Measurements from ENCODE around the gene PRR19.

The PRR19 gene

GRCh38 chr19:42352301-42353259 lies 50.6 kb downstream of the PRR19 start:
- peak; percentile 32 to 35 for DNase-seq

DNA sequence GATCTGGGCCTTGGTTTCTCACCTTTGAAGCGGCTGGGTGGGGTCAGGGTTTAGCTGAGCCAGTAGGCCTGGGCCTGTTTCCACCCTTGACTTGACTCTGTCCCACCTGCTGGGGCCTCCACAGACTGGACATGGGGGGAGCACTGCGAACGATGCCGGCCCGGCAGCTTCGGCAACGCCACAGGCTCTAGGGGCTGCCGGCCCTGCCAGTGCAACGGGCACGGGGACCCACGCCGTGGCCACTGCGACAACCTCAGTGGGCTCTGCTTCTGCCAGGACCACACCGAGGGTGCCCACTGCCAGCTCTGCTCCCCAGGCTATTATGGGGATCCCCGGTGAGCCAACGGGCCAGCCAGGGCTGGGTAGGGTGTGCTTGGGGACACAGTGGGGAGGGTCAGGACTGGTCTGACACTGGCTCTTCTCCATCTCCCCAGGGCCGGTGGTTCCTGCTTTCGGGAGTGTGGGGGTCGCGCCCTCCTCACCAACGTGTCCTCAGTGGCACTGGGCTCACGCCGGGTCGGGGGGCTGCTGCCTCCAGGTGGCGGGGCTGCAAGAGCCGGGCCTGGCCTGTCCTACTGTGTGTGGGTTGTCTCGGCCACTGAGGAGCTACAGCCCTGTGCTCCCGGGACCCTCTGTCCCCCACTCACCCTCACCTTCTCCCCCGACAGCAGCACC lies 51.5 kb downstream of the PRR19 start:
- no peak for DNase-seq

GRCh38 chr19:42355896-42356295 lies 54.0 kb downstream of the PRR19 start:
- DNase-seq = no peak

- no peak for DNase-seq
These were observed 54.8 kb downstream of the PRR19 start for GRCh38 chr19:42356686-42357085.

GRCh38 chr19:42357290-42357689 lies 55.4 kb downstream of the PRR19 start:
- no peak for DNase-seq
